HepG2 (cell line): Measurements from ENCODE around the gene NEURL1B. TPM values are rescaled to one million over a fixed set of nuclear protein-coding genes. Genes with fewer than 3 reads are reported as not detected.
A peak's percentile ranks its signal among the peaks of the same experiment; 100 is the strongest.

Experiments used
- ATF7-NPFF ChIP-seq: sonication (generic); formaldehyde crosslinking; IDR thresholded peaks from 2 replicates; pipeline ENCODE4 v1.8.1; 2023; ENCODE audit warnings: mild to moderate bottlenecking, low read depth, missing genetic modification reagents, moderate library complexity
- BCL6 ChIP-seq: IDR thresholded peaks from 2 replicates; pipeline ENCODE4 v1.6.1; 2016; ENCODE audit warnings: missing genetic modification reagents, missing compliant biosample characterization
- GATAD1 ChIP-seq: IDR thresholded peaks from 2 replicates; pipeline ENCODE4 v1.6.1; 2016; ENCODE audit warnings: missing genetic modification reagents, missing compliant biosample characterization
- NR2F1 ChIP-seq, 2 experiments: fragments of 450-650 bp in 1 of 2; formaldehyde crosslinking in 1 of 2; IDR thresholded peaks; 2 replicates each; pipeline versions ENCODE4 v1.5.0 to v1.6.1; 2016 to 2020; ENCODE audit warnings: mild to moderate bottlenecking in 1 of 2, missing compliant biosample characterization in 1 of 2, missing genetic modification reagents in 1 of 2, moderate library complexity in 1 of 2
- POGZ ChIP-seq: sonication (generic); formaldehyde crosslinking; IDR thresholded peaks from 2 replicates; pipeline ENCODE4 v1.4.0; 2020; ENCODE audit warnings: mild to moderate bottlenecking, missing genetic modification reagents
- SAP130 ChIP-seq: IDR thresholded peaks from 2 replicates; pipeline ENCODE4 v1.6.1; 2016; ENCODE audit warnings: low read depth
- ZFY ChIP-seq: sonication (generic); formaldehyde crosslinking; IDR thresholded peaks from 2 replicates; pipeline ENCODE4 v1.4.0; 2020; ENCODE audit warnings: missing genetic modification reagents
- ZNF225 ChIP-seq: sonication (generic); formaldehyde crosslinking; IDR thresholded peaks from 2 replicates; pipeline ENCODE4 v1.4.0; 2020; ENCODE audit warnings: mild to moderate bottlenecking, missing genetic modification reagents
- ZNF343 ChIP-seq: sonication (generic); formaldehyde crosslinking; IDR thresholded peaks from 2 replicates; pipeline ENCODE4 v1.4.0; 2020; ENCODE audit warnings: mild to moderate bottlenecking, missing genetic modification reagents
- ZSCAN20 ChIP-seq: sonication (generic); formaldehyde crosslinking; IDR thresholded peaks from 2 replicates; pipeline ENCODE4 v1.4.0; 2020; ENCODE audit warnings: missing genetic modification reagents, mild to moderate bottlenecking, borderline replicate concordance
- polyA plus RNA-seq, 8 experiments: library from polyadenylated mRNA; depleted of rRNA in 3 of 8; stranded (reverse) in 7 of 8; unstranded in 1 of 8; fragments of >200 nt; fragmentation: Illumina TruSeq in 4 of 8; extraction: Trizol in 4 of 8; gene quantifications; 2 replicates each; pipeline versions ENCODE4 v1.2.1 to v1.2.3, GENCODE V29; 2011 to 2016; ENCODE audit warnings: low read depth in 4 of 8, missing spikeins in 1 of 8, mixed read lengths in 1 of 8; ENCODE audit not compliant: insufficient read depth in 1 of 8
- total RNA-seq, 5 experiments: library from RNA; depleted of rRNA; stranded (reverse); fragments of >200 nt; fragmentation: Illumina TruSeq; extraction: Trizol; gene quantifications; 2 replicates each; pipeline ENCODE4 v1.2.3, GENCODE V29; 2016; ENCODE audit warnings: low read depth in 1 of 5
- TF ChIP-seq, protein P1 (sequence below): IDR thresholded peaks from 2 replicates; pipeline ENCODE4 v1.4.0; 2020; ENCODE audit warnings: mild to moderate bottlenecking, missing genetic modification reagents
- TF ChIP-seq, protein P2 (sequence below): sonication (generic); formaldehyde crosslinking; IDR thresholded peaks from 2 replicates; pipeline ENCODE4 v1.8.0; 2022; ENCODE audit warnings: missing genetic modification reagents, mild to moderate bottlenecking, moderate library complexity, borderline replicate concordance
- TF ChIP-seq, protein P3 (sequence below), 2 experiments: fragments of 450-650 bp in 1 of 2; sonication (generic) in 1 of 2; formaldehyde crosslinking; IDR thresholded peaks; 2 replicates each; pipeline versions ENCODE4 v1.5.0 to v1.8.0; 2020 to 2022; ENCODE audit warnings: mild to moderate bottlenecking in 1 of 2, missing genetic modification reagents in 1 of 2
- TF ChIP-seq, protein P4 (sequence below): sonication (generic); formaldehyde crosslinking; IDR thresholded peaks from 2 replicates; pipeline ENCODE4 v1.4.0; 2020; ENCODE audit warnings: mild to moderate bottlenecking, missing genetic modification reagents

NEURL1B gene
- total and polyA plus RNA-seq, 2 of the 13 experiments (the other 11 are each of a cell fraction or from before 2014, with no cell fraction given): 0.09 to 0.13 TPM

DNA sequence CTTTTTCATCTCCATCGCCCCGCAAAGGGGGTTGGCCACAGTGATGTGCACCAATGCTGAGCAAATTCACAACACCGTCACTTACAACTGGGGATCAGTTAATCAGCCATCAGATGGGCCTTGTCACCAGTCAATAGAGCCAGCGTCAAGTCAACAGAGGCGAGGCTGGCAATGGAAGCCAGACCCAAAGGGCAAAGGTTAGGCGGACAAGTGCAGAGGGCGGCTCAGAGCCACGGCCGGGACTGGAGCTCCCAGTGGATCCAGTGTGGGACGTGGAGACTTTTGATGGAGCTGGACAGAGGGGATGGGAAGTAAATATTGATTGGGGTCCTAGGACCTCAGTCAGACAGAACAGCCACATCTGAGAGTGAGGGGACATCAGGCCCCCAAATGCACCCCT lies 84.2 kb downstream of the NEURL1B start (continued):
- TF ChIP-seq, protein P1, sequence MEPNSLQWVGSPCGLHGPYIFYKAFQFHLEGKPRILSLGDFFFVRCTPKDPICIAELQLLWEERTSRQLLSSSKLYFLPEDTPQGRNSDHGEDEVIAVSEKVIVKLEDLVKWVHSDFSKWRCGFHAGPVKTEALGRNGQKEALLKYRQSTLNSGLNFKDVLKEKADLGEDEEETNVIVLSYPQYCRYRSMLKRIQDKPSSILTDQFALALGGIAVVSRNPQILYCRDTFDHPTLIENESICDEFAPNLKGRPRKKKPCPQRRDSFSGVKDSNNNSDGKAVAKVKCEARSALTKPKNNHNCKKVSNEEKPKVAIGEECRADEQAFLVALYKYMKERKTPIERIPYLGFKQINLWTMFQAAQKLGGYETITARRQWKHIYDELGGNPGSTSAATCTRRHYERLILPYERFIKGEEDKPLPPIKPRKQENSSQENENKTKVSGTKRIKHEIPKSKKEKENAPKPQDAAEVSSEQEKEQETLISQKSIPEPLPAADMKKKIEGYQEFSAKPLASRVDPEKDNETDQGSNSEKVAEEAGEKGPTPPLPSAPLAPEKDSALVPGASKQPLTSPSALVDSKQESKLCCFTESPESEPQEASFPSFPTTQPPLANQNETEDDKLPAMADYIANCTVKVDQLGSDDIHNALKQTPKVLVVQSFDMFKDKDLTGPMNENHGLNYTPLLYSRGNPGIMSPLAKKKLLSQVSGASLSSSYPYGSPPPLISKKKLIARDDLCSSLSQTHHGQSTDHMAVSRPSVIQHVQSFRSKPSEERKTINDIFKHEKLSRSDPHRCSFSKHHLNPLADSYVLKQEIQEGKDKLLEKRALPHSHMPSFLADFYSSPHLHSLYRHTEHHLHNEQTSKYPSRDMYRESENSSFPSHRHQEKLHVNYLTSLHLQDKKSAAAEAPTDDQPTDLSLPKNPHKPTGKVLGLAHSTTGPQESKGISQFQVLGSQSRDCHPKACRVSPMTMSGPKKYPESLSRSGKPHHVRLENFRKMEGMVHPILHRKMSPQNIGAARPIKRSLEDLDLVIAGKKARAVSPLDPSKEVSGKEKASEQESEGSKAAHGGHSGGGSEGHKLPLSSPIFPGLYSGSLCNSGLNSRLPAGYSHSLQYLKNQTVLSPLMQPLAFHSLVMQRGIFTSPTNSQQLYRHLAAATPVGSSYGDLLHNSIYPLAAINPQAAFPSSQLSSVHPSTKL (CRISPR knock-in tag): peak; percentile 16; the same call in 1 of the 2 replicates
- TF ChIP-seq, protein P2, sequence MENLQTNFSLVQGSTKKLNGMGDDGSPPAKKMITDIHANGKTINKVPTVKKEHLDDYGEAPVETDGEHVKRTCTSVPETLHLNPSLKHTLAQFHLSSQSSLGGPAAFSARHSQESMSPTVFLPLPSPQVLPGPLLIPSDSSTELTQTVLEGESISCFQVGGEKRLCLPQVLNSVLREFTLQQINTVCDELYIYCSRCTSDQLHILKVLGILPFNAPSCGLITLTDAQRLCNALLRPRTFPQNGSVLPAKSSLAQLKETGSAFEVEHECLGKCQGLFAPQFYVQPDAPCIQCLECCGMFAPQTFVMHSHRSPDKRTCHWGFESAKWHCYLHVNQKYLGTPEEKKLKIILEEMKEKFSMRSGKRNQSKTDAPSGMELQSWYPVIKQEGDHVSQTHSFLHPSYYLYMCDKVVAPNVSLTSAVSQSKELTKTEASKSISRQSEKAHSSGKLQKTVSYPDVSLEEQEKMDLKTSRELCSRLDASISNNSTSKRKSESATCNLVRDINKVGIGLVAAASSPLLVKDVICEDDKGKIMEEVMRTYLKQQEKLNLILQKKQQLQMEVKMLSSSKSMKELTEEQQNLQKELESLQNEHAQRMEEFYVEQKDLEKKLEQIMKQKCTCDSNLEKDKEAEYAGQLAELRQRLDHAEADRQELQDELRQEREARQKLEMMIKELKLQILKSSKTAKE (CRISPR knock-in tag): peak; percentile 50; the same call in 1 of the 2 replicates
- no peak for TF ChIP-seq ZNF343 (CRISPR knock-in tag)
- TF ChIP-seq SAP130 (CRISPR knock-in tag): peak; percentile 10; the same call in 1 of the 2 replicates
- peak; percentile 46; the same call in 1 of the 2 replicates for TF ChIP-seq BCL6 (CRISPR knock-in tag)
- TF ChIP-seq NR2F1 (CRISPR knock-in tag; IDR thresholded peaks at IDR 0.05): peak; percentile 59 to 68
- no peak for TF ChIP-seq ATF7-NPFF (CRISPR knock-in tag)
- TF ChIP-seq, protein P3, sequence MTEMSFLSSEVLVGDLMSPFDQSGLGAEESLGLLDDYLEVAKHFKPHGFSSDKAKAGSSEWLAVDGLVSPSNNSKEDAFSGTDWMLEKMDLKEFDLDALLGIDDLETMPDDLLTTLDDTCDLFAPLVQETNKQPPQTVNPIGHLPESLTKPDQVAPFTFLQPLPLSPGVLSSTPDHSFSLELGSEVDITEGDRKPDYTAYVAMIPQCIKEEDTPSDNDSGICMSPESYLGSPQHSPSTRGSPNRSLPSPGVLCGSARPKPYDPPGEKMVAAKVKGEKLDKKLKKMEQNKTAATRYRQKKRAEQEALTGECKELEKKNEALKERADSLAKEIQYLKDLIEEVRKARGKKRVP (CRISPR knock-in tag; IDR thresholded peaks at IDR 0.05): 0 out of 4 replicates have a peak, but pooled peaks of 1 of the 2 experiments have one; percentile 23
- TF ChIP-seq GATAD1 (CRISPR knock-in tag): no peak
- TF ChIP-seq, protein P4, sequence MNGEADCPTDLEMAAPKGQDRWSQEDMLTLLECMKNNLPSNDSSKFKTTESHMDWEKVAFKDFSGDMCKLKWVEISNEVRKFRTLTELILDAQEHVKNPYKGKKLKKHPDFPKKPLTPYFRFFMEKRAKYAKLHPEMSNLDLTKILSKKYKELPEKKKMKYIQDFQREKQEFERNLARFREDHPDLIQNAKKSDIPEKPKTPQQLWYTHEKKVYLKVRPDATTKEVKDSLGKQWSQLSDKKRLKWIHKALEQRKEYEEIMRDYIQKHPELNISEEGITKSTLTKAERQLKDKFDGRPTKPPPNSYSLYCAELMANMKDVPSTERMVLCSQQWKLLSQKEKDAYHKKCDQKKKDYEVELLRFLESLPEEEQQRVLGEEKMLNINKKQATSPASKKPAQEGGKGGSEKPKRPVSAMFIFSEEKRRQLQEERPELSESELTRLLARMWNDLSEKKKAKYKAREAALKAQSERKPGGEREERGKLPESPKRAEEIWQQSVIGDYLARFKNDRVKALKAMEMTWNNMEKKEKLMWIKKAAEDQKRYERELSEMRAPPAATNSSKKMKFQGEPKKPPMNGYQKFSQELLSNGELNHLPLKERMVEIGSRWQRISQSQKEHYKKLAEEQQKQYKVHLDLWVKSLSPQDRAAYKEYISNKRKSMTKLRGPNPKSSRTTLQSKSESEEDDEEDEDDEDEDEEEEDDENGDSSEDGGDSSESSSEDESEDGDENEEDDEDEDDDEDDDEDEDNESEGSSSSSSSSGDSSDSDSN: 0 out of 2 replicates have a peak, but pooled peaks have one; percentile 20
- 0 out of 2 replicates have a peak, but pooled peaks have one; percentile 42 for TF ChIP-seq ZNF225 (CRISPR knock-in tag)
- peak; percentile 41; the same call in 1 of the 2 replicates for TF ChIP-seq ZFY (CRISPR knock-in tag)
- TF ChIP-seq POGZ (CRISPR knock-in tag): no peak
- no peak for TF ChIP-seq ZSCAN20
